Vagina (tissue), 2 donors: ENCODE measurements around the gene TSPAN32. TPM values are rescaled to one million over a fixed set of nuclear protein-coding genes. Genes with fewer than 3 reads are reported as not detected.

Experiments used
- DNase-seq, 2 donors: peaks; one replicate each; pipeline ENCODE4 v3.0.0-alpha.2; 2017; ENCODE audit errors: extremely low spot score in 2 of 2
- H3K27ac ChIP-seq: fragments of 200-600 bp; sonication (generic); one replicate; pipeline ENCODE4 v1.5.1; 2019
- H3K27me3 ChIP-seq: fragments of 200-600 bp; sonication (generic); one replicate; pipeline ENCODE4 v1.5.1; 2019
- H3K36me3 ChIP-seq, 2 donors: fragments of 200-600 bp; sonication (generic); one replicate each; pipeline ENCODE4 v1.5.1; 2017 to 2019
- H3K4me1 ChIP-seq: fragments of 200-600 bp; sonication (generic); one replicate; pipeline ENCODE4 v1.5.1; 2019
- H3K4me3 ChIP-seq, 2 donors: fragments of 200-600 bp; sonication (generic); 1 replicate in 1 of 2; 2 replicates in 1 of 2; pipeline ENCODE4 v1.5.1; 2016 to 2019
- H3K9me3 ChIP-seq: fragments of 200-600 bp; sonication (generic); one replicate; pipeline ENCODE4 v1.5.1; 2019
- POLR2A ChIP-seq, 2 donors: fragments of 450-650 bp; IDR thresholded peaks; one replicate each; pipeline ENCODE4 v1.6.1; 2017; ENCODE audit warnings: antibody characterized with exemption in 2 of 2, mild to moderate bottlenecking in 2 of 2, moderate library complexity in 2 of 2
- POLR2AphosphoS5 ChIP-seq, 2 donors: sonication (generic); formaldehyde crosslinking; IDR thresholded peaks; one replicate each; pipeline ENCODE4 v1.9.0; 2017; ENCODE audit warnings: antibody characterized with exemption in 2 of 2, mild to moderate bottlenecking in 2 of 2, low read depth in 1 of 2; ENCODE audit not compliant: insufficient read depth in 1 of 2
- intact Hi-C: fragments of 100-400 bp; cut with DNase I; formaldehyde crosslinking; loops from one replicate; pipeline ENCODE4 v1.15.1; 2023
- total RNA-seq: library from RNA; depleted of rRNA; stranded (reverse); fragments of >200 nt; gene quantifications from one replicate; pipeline ENCODE4 v1.2.3, GENCODE V29; 2016
- TF ChIP-seq, protein P1 (sequence below), 3 experiments: fragments of 450-650 bp in 2 of 3; fragments of 200-600 bp in 1 of 3; sonication (generic) in 1 of 3; IDR thresholded peaks; one replicate each; pipeline ENCODE4 v1.5.1; 2017 to 2019; ENCODE audit warnings: antibody characterized with exemption in 3 of 3, mild to moderate bottlenecking in 2 of 3, moderate library complexity in 2 of 3

TSPAN32 gene
- total RNA-seq, 1 donor from 2014 or later = 3.7 TPM

DNA sequence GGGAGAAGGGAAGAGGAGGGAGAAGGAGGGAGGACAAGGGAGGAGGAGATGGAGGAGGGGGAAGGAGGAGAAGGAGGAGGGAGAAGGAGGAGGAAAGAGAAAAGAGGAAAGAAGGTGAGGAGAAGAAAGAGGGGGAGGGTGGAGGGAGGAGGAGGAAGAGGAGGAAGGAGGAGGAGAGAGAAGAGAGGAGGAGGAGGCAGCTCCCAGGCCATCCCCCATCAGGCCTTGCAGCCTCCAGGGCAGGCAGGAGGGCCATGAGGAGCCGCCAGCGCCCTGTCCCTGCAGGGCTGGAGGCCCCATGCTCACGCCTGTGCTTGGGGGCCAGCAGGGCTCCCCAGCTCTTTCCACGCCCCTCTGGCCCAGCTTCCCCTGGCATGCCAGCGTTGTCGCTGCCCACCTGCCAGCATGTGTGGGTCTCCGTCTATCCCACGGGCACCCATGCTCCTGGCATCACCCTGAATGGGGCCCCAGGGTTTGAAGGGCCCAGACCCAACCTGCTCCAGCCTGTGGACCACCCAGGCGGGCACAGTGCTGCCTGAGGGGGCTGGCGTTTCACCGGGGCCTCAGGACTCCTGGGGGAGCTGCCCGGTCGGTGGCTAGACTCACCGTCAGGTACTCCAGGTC is 5.2 kb downstream of the TSPAN32 start:
- no peaks in the 10 kb centered on the region for H3K36me3 ChIP-seq
- TF ChIP-seq POLR2AphosphoS5 (IDR thresholded peaks at IDR 0.05; ENCODE audit: insufficient read depth in 1 of 2, low read depth in 1 of 2) (no peak), POLR2A (IDR thresholded peaks at IDR 0.05) (no peak)
- TF ChIP-seq, protein P1, sequence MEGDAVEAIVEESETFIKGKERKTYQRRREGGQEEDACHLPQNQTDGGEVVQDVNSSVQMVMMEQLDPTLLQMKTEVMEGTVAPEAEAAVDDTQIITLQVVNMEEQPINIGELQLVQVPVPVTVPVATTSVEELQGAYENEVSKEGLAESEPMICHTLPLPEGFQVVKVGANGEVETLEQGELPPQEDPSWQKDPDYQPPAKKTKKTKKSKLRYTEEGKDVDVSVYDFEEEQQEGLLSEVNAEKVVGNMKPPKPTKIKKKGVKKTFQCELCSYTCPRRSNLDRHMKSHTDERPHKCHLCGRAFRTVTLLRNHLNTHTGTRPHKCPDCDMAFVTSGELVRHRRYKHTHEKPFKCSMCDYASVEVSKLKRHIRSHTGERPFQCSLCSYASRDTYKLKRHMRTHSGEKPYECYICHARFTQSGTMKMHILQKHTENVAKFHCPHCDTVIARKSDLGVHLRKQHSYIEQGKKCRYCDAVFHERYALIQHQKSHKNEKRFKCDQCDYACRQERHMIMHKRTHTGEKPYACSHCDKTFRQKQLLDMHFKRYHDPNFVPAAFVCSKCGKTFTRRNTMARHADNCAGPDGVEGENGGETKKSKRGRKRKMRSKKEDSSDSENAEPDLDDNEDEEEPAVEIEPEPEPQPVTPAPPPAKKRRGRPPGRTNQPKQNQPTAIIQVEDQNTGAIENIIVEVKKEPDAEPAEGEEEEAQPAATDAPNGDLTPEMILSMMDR (IDR thresholded peaks at IDR 0.05) = no peak
- H3K4me1 ChIP-seq = peaks cover 74% of the 10 kb centered on the region
- H3K9me3 ChIP-seq = no peaks in the 10 kb centered on the region
- no peaks in the 10 kb centered on the region for H3K27me3 ChIP-seq
- peak overlapping the region; percentile 97 for H3K27ac ChIP-seq
- no peak for DNase-seq
- H3K4me3 ChIP-seq = peak overlapping the region; percentile 15 to 27
- intact Hi-C loops = loop anchor here (2.0 to 10.0 kb wide), 4 partner anchors 90 to 588 kb away; no protein-coding TSS in a partner anchor

DNA sequence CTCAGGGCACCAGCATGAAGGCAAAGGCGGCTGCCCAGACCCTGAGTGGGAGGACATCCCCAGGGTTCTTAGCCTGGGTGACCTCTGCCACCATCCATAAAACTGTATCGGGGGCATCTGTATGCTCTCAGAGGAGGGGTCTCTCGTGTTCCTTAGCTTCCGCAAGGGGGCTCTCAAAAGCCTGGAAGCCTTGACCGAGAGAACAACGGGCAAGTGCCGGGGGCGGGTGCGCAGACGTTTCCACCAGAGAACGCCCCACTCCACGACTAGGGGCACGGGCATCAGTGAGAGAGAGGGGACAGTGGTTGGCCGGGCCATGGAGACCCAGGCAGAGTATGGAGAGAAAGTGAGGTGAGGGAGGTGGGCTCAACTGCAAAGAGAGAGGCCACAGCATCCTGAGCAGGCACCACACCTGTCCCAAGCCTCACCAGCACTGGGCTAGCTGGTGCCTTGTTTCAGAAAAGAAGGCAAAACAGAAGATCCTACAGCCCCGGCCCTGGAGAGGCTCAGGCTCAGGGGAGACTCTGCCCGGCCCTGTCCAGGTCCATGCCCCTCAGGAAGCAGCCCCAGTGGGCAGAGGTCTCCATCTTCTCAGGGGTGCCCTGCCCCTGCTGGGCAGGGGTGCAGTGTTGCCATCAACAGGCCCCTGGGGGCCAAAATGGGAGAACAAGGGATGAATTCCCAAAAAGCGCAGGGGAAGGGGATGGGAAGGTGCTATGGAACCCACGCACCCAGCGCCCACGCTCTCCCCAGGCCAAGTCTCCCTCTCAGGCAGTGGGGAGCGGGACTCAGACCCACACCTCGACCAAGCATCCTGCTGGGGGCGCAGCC is 5.9 kb downstream of the TSPAN32 start:
- no peak for TF ChIP-seq POLR2A (IDR thresholded peaks at IDR 0.05)
- TF ChIP-seq, protein P1 (IDR thresholded peaks at IDR 0.05) = no peak
- no peak for TF ChIP-seq POLR2AphosphoS5 (IDR thresholded peaks at IDR 0.05; ENCODE audit: insufficient read depth in 1 of 2, low read depth in 1 of 2)
- Histone ChIP-seq H3K36me3 (no peaks in the 10 kb centered on the region), H3K9me3 (no peaks in the 10 kb centered on the region), H3K27me3 (no peaks in the 10 kb centered on the region), H3K4me3 (peak overlapping the region in 1 of 2 donors; percentile 15), H3K27ac (peak overlapping the region; percentile 97), H3K4me1 (peaks cover 80% of the 10 kb centered on the region)
- intact Hi-C loops = loop anchor here (2.0 to 10.0 kb wide), 4 partner anchors 90 to 587 kb away; no protein-coding TSS in a partner anchor
- DNase-seq = no peak

DNA sequence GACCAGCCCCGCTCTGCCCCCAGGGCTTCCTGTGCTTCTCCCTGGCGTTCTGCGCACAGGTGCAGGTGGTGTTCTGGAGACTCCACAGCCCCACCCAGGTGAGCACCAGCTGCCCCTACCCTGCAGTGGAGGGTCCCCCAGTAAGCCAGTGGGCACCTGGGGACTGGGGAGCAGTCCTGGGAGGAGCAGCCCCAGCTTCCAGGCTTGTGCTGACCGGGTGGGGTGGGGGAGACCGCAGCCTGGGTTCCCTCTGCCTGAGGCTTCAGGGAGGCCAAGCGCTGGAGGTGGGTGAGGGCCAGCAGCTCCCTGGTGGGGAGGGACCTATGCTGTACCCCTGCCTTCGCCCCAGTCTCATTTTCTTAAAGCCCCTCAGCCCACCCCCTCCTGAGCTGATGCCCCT is 6.9 kb downstream of the TSPAN32 start:
- DNase-seq = no peak
- Histone ChIP-seq H3K27me3 (no peaks in the 10 kb centered on the region), H3K36me3 (no peaks in the 10 kb centered on the region), H3K4me3 (no peak overlapping the region), H3K4me1 (peaks cover 80% of the 10 kb centered on the region), H3K27ac (peak overlapping the region; percentile 51), H3K9me3 (no peaks in the 10 kb centered on the region)
- TF ChIP-seq, protein P1 (IDR thresholded peaks at IDR 0.05) = no peak
- no peak for TF ChIP-seq POLR2AphosphoS5 (IDR thresholded peaks at IDR 0.05; ENCODE audit: insufficient read depth in 1 of 2, low read depth in 1 of 2)
- no peak for TF ChIP-seq POLR2A (IDR thresholded peaks at IDR 0.05)
- intact Hi-C loops = loop anchor here (5.0 to 10.0 kb wide), 3 partner anchors 89 to 586 kb away; no protein-coding TSS in a partner anchor

DNA sequence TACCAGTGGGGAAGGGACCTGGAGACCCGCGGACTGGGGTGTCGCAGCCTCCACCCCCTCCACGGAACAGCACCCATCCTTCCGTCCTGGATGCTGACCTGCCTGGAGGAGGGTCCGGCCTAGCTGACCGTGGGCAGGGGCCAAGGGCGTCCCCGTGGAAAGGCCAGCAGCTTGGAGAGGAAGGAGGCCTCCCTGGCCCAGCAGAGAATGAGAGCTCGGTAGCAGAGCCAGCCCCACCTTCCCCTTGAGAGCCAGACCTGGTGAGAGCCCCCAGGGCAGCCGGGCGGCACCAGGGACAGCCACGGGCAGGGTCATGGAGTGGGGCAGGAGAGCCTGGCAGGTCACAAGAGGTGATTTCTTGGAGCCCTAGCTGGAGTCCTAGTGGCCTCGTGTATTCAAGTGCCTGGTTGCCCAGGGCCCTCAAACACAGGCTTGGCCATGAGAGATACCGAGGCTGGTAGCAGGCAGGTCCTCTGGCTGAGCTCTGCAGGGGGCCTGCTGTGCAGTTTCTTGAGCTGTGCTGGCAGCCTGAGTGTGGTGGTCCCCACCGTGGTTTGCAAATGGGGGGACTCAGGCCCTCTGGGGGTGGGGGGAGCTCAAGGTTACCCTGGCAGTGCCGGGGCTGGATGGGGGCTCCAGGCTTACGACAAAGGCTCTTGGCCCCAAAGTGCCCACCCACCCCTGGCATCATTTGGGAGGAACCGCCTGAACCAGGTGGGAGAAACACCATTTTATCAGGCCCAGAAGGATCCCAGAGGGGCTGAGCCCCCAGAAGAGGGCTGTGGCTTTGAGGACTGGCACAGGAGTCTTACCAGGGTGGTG is 7.6 kb downstream of the TSPAN32 start:
- no peak for DNase-seq
- Histone ChIP-seq H3K27ac (peak overlapping the region; percentile 51), H3K4me1 (peaks cover 80% of the 10 kb centered on the region)

More for the DNA sequence above, 7.6 kb downstream of the TSPAN32 start:
- H3K27me3 ChIP-seq = no peaks in the 10 kb centered on the region
- no peak overlapping the region for H3K4me3 ChIP-seq
- intact Hi-C loops = loop anchor here (5.0 to 10.0 kb wide), 3 partner anchors 88 to 585 kb away; no protein-coding TSS in a partner anchor
- no peaks in the 10 kb centered on the region for H3K9me3 ChIP-seq
- no peaks in the 10 kb centered on the region for H3K36me3 ChIP-seq
- TF ChIP-seq POLR2AphosphoS5 (IDR thresholded peaks at IDR 0.05; ENCODE audit: insufficient read depth in 1 of 2, low read depth in 1 of 2) (no peak), POLR2A (IDR thresholded peaks at IDR 0.05) (no peak)
- TF ChIP-seq, protein P1 (IDR thresholded peaks at IDR 0.05) = no peak
